ENCODE measurements around the gene COA1. TPM values are rescaled to one million over a fixed set of nuclear protein-coding genes. Genes with fewer than 3 reads are reported as not detected.
"Not testable (repeated sequence)": the region's sequence is repeated elsewhere in the genome, so short reads cannot be mapped to it uniquely, and the experiment has no call there.

Gene COA1
- total RNA-seq (2021) = 128 and 151 TPM in 2 replicates
- Bru-seq, nascent RNA = percentile 91 among the genes with signal in this experiment
- BruChase-seq, experiment 1, labeled RNA remaining after a 2-hour chase = percentile 91 among the genes with signal in this experiment
- BruChase-seq, experiment 2, labeled RNA remaining after a 6-hour chase = percentile 69 among the genes with signal in this experiment
- long read RNA-seq, transcript COA1-201 (6 exons, 927 nt) = major isoform, 55 of 165 reads
- long read RNA-seq, transcript COA1-202 (7 exons, 1,085 nt) = minor isoform, 7 of 165 reads
- long read RNA-seq, partial matches to known transcripts = 69 of 165 reads
- long read RNA-seq, other reads (novel, unspliced or antisense) = 26 of 165 reads

- intact Hi-C loops (cut with micrococcal nuclease; ENCODE audit: unreplicated experiment) = loop anchor here (1.0 to 10.0 kb wide), 5 partner anchors 27 to 225 kb away; partner anchors contain the start of gene STK17A
- peak within 1 kb of the TSS; percentile 70 for H3K4me3 ChIP-seq
- H3K9me3 ChIP-seq (ENCODE audit: insufficient read depth, low read depth) = peaks cover 3% of the 10 kb centered on the region; the same call in 1 of the 2 replicates
- TF ChIP-seq CTCF (conservative IDR thresholded peaks at IDR 0.05) (no peak), EZH2 (IDR thresholded peaks at IDR 0.05; ENCODE audit: low read depth) (no peak)
- peaks cover 14% of the 10 kb centered on the region for H3F3A ChIP-seq (ENCODE audit: insufficient read depth, low read depth)
- H3K4me1 ChIP-seq (replicated peaks; ENCODE audit: insufficient read depth) = peaks cover 39% of the 10 kb centered on the region
- peak; percentile 88 for DNase-seq
- H4K20me1 ChIP-seq (ENCODE audit: insufficient read depth) = peaks cover 6% of the 10 kb centered on the region
- BruUV-seq (replicated peaks) = TSS peak; percentile 98
- peak within 1 kb of the TSS; percentile 91 for H3K4me2 ChIP-seq
- peak within 1 kb of the TSS; percentile 97 for H2AFZ ChIP-seq
- H3K79me2 ChIP-seq (ENCODE audit: low read depth) = peaks cover 55% of the 10 kb centered on the region
- H3K36me3 ChIP-seq (ENCODE audit: low read depth) = peaks cover 8% of the 10 kb centered on the region
- no peaks in the 10 kb centered on the region for H3K27me3 ChIP-seq (ENCODE audit: insufficient read depth, low read depth)
- peak within 1 kb of the TSS; percentile 73 for H3K27ac ChIP-seq
- ChIA-PET CTCF (interaction anchor here (0.9 kb wide), 1 partner anchor 50 kb away, joined by 4 read pairs; no protein-coding TSS in a partner anchor), POLR2A (ENCODE audit: unreplicated experiment) (interaction anchor here (0.5 to 1.6 kb wide), 7 partner anchors 35 to 198 kb away, joined by 3 to 15 read pairs (median 6); partner anchors contain the start of gene STK17A)
- no peaks in the 10 kb centered on the region for H3K9me2 ChIP-seq (ENCODE audit: insufficient read depth)
Observed at GRCh38 chr7:43729214-43729923, at the start of gene COA1. TSS of gene COA1 (minus strand) at chr7:43729523. CDS start at chr7:43648614, 80,909 bp downstream.

GRCh38 chr7:43778293-43779044, 49.1 kb upstream of the COA1 start:
- BruUV-seq (replicated peaks); H3K36me3 ChIP-seq (ENCODE audit: low read depth); CTCF ChIA-PET; H4K20me1 ChIP-seq (ENCODE audit: insufficient read depth); H3K27me3 ChIP-seq (ENCODE audit: insufficient read depth, low read depth); H3K9me3 ChIP-seq (ENCODE audit: insufficient read depth, low read depth); H3K9me2 ChIP-seq (ENCODE audit: insufficient read depth); H3K79me2 ChIP-seq (ENCODE audit: low read depth): not testable (repeated sequence)
- Histone ChIP-seq H2AFZ (peak overlapping the region; percentile 39; the same call in 1 of the 2 replicates), H3K27ac (0 out of 2 replicates have a peak overlapping the region, but pooled peaks have one; percentile 25), H3K4me2 (peak overlapping the region; percentile 73), H3K4me3 (peak overlapping the region; percentile 43; the same call in 1 of the 2 replicates), H3K4me1 (replicated peaks; ENCODE audit: insufficient read depth) (peaks cover 34% of the 10 kb centered on the region), H3F3A (ENCODE audit: insufficient read depth, low read depth) (peaks cover 23% of the 10 kb centered on the region; the same call in 1 of the 2 replicates)
- DNase-seq = peak in 1 of 2 experiments; percentile 83
- intact Hi-C loops (cut with micrococcal nuclease; ENCODE audit: unreplicated experiment) = loop anchor here (2.0 kb wide), 2 partner anchors 14 to 50 kb away; partner anchors contain the start of gene COA1
- POLR2A ChIA-PET (ENCODE audit: unreplicated experiment) = interaction anchor here (0.9 kb wide), 1 partner anchor 196 kb away, joined by 4 read pairs; the partner anchor contains the start of gene STK17A

GRCh38 chr7:43775255-43775654, 45.9 kb upstream of the COA1 start:
- BruUV-seq (replicated peaks); H3K27ac ChIP-seq; H2AFZ ChIP-seq; POLR2A ChIA-PET (ENCODE audit: unreplicated experiment); H3K27me3 ChIP-seq (ENCODE audit: insufficient read depth, low read depth); DNase-seq; CTCF ChIA-PET; H3K9me3 ChIP-seq (ENCODE audit: insufficient read depth, low read depth); H3K4me2 ChIP-seq; H3K36me3 ChIP-seq (ENCODE audit: low read depth); intact Hi-C loops (cut with micrococcal nuclease; ENCODE audit: unreplicated experiment); H4K20me1 ChIP-seq (ENCODE audit: insufficient read depth); H3K9me2 ChIP-seq (ENCODE audit: insufficient read depth); H3K79me2 ChIP-seq (ENCODE audit: low read depth); H3K4me3 ChIP-seq; H3F3A ChIP-seq (ENCODE audit: insufficient read depth, low read depth): not testable (repeated sequence)
- H3K4me1 ChIP-seq (replicated peaks; ENCODE audit: insufficient read depth) = peaks cover 19% of the 10 kb centered on the region

GRCh38 chr7:43773268-43773667, 43.9 kb upstream of the COA1 start:
- H3K4me2 ChIP-seq; H3K9me2 ChIP-seq (ENCODE audit: insufficient read depth); H4K20me1 ChIP-seq (ENCODE audit: insufficient read depth); H3K27me3 ChIP-seq (ENCODE audit: insufficient read depth, low read depth); H3K27ac ChIP-seq; H3K36me3 ChIP-seq (ENCODE audit: low read depth); H2AFZ ChIP-seq; DNase-seq; H3K4me3 ChIP-seq; intact Hi-C loops (cut with micrococcal nuclease; ENCODE audit: unreplicated experiment); POLR2A ChIA-PET (ENCODE audit: unreplicated experiment); H3K9me3 ChIP-seq (ENCODE audit: insufficient read depth, low read depth); H3K79me2 ChIP-seq (ENCODE audit: low read depth); CTCF ChIA-PET; BruUV-seq (replicated peaks); H3F3A ChIP-seq (ENCODE audit: insufficient read depth, low read depth); H3K4me1 ChIP-seq (replicated peaks; ENCODE audit: insufficient read depth): not testable (repeated sequence)
